Left ventricle myocardium inferior (tissue), 1 donor: ENCODE data around the gene ZFYVE27. TPM values are rescaled to one million over a fixed set of nuclear protein-coding genes. Genes with fewer than 3 reads are reported as not detected.

Source experiments
- DNase-seq: peaks from one replicate; pipeline ENCODE4 v3.0.0-alpha.2; 2020
- H3K27ac ChIP-seq: fragments of 200-600 bp; replicated peaks from 2 replicates; pipeline ENCODE4 v1.8.0; 2021
- H3K27me3 ChIP-seq: fragments of 200-600 bp; 2 replicates; pipeline ENCODE4 v1.8.0; 2021; ENCODE audit warnings: low read depth
- H3K36me3 ChIP-seq: fragments of 200-600 bp; 2 replicates; pipeline ENCODE4 v1.8.0; 2021
- H3K4me1 ChIP-seq: fragments of 200-600 bp; 2 replicates; pipeline ENCODE4 v1.8.0; 2021
- H3K4me3 ChIP-seq: fragments of 200-600 bp; 2 replicates; pipeline ENCODE4 v1.8.0; 2021; ENCODE audit warnings: mild to moderate bottlenecking, moderate library complexity
- H3K9me3 ChIP-seq: fragments of 200-600 bp; replicated peaks from 2 replicates; pipeline ENCODE4 v1.8.0; 2021
- intact Hi-C: fragments of 100-400 bp; cut with micrococcal nuclease; formaldehyde crosslinking; loops from one replicate; pipeline ENCODE4 v1.11.0; 2022
- total RNA-seq: library from RNA; stranded (reverse); fragmentation: NEBNext Ultra II Directional; extraction: Animal tissue kit (Norgen Biotek cat#: 25700); gene quantifications from one replicate; pipeline ENCODE4 v1.2.1, GENCODE V29; 2021
- TF ChIP-seq, protein P1 (sequence below): fragments of 200-600 bp; IDR thresholded peaks from 2 replicates; pipeline ENCODE4 v1.8.0; 2021; ENCODE audit warnings: antibody characterized with exemption, mild to moderate bottlenecking, borderline replicate concordance
- donor health status: DM: no; HTN: yes; CAD: no; lungs with severe emphysema.

ZFYVE27 gene
- total RNA-seq, 1 donor from 2014 or later: 13.2 TPM

DNA sequence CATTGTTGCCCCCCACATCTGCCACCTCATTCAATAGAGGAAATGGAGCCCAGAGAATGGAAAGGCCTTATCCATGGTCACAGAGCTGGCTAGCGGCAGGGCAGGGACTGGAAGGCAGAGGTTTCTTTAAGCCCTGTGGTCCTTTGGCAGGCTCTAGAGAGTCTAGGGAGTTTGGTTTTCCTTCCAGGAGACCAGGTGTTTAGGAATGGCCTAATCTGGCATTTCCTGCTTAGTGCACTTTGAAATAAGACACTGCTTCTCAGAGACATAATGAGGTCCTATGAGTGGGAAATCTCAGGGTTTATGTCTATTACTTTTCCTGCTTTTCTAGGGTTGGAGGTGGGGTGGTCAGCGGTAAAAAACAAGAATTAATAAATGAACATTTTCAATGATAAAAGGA lies 17.3 kb upstream of the ZFYVE27 start:
- no peak overlapping the region for H3K4me3 ChIP-seq
- TF ChIP-seq, protein P1, sequence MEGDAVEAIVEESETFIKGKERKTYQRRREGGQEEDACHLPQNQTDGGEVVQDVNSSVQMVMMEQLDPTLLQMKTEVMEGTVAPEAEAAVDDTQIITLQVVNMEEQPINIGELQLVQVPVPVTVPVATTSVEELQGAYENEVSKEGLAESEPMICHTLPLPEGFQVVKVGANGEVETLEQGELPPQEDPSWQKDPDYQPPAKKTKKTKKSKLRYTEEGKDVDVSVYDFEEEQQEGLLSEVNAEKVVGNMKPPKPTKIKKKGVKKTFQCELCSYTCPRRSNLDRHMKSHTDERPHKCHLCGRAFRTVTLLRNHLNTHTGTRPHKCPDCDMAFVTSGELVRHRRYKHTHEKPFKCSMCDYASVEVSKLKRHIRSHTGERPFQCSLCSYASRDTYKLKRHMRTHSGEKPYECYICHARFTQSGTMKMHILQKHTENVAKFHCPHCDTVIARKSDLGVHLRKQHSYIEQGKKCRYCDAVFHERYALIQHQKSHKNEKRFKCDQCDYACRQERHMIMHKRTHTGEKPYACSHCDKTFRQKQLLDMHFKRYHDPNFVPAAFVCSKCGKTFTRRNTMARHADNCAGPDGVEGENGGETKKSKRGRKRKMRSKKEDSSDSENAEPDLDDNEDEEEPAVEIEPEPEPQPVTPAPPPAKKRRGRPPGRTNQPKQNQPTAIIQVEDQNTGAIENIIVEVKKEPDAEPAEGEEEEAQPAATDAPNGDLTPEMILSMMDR: no peak
- H3K27ac ChIP-seq: peak overlapping the region; percentile 55
- no peak for DNase-seq
- no peaks in the 10 kb centered on the region for H3K36me3 ChIP-seq
- H3K9me3 ChIP-seq: no peaks in the 10 kb centered on the region
- intact Hi-C loops: no loop called here
- peaks cover 54% of the 10 kb centered on the region for H3K4me1 ChIP-seq
- no peaks in the 10 kb centered on the region for H3K27me3 ChIP-seq

DNA sequence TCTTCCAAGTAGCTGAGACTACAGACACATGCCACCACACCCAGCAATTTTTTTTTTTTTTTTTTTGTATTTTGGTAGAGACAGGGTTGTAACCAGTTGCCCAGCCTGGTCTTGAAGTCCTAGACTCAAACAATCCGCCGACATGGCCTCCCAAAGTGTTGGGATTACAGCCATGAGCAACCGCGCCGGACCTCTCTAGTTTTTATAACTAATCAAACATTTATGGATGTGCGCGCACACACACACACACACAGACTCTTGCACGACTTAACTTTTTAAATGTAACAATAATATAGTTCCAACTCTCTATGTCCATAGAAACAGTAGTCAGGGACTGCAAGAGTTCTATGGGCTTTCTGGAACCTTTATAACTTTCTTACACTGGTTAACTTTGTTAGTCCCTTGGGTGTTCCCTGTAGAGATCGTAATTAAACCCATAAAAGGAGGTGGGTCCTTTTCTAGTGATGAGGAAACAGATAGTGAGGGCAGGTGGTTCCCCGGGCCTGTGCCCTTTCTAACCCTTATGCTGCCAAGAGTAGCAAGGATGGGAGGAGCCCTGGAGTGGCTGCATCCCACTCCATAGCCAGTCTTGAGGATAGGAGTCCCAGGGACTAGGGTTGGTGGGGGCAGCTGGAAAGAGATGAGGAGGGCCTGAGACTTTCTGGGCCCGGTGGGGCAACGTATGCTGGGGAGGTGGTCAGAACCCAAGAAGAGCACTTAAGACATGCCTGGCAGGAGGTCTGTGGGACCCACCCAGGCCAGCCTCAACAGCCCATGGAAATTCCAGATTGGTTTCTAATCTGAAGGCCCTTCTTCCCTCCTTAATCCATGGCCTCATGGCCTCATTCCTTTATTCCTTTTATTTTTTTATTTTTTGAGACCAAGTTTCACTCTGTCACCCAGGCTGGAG lies 14.8 kb upstream of the ZFYVE27 start:
- TF ChIP-seq, protein P1: no peak
- DNase-seq: no peak
- no peaks in the 10 kb centered on the region for H3K27me3 ChIP-seq
- H3K4me3 ChIP-seq: no peak overlapping the region
- peaks cover 36% of the 10 kb centered on the region for H3K4me1 ChIP-seq
- H3K36me3 ChIP-seq: no peaks in the 10 kb centered on the region
- intact Hi-C loops: no loop called here
- no peaks in the 10 kb centered on the region for H3K9me3 ChIP-seq
- no peak overlapping the region for H3K27ac ChIP-seq

DNA sequence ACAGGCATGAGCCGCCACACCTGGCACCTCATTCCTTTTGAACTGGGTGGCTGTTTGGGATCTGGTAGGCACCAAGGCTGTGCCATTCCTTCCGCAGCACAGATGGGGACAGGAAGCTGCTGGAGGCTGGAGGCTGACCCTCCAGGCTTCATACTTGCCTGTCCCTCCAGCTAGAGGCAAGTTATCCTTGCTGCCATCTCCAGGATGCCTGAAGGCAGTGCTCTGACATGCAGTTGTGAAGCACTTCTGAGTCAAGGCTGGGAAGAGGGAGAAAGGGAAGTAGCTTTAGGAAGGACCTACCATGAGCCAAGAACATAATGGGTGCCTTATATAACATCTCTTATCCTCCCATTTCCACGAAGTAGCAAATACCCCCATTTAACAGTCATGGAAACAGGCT lies 13.9 kb upstream of the ZFYVE27 start:
- no peaks in the 10 kb centered on the region for H3K27me3 ChIP-seq
- intact Hi-C loops: no loop called here
- no peak overlapping the region for H3K4me3 ChIP-seq
- DNase-seq: no peak
- no peaks in the 10 kb centered on the region for H3K9me3 ChIP-seq
- TF ChIP-seq, protein P1: no peak
- no peaks in the 10 kb centered on the region for H3K36me3 ChIP-seq
- H3K27ac ChIP-seq: no peak overlapping the region
- H3K4me1 ChIP-seq: peaks cover 32% of the 10 kb centered on the region

DNA sequence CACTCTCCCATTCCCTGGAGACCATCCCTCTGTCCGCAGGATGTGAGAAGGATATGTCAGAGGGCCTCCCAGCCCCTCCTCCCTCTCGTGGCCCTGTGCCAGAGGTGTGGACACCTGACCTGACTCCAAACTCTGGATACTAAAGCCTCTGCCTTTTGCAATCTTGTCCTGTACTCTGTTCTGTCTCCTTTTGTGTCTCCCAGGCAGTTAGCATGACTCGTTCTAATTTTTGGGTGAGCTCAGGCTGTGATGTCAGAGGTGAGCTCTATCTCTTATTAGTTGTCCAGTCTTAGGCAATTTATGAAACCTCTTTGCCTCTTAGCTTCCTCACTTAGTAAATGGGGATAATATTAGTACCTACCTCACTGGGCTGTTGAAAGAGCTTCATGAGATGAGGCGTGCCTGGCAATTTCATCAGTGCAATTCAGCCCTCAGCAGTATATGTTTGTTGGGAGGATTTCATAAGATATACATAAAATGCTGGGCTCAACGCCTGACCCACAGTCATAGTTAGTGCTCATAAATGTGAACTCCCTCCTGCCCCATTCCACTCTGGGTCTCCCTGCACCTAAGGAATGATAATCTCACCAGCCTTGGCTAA lies 12.5 kb upstream of the ZFYVE27 start:
- H3K36me3 ChIP-seq: no peaks in the 10 kb centered on the region
- no peak overlapping the region for H3K4me3 ChIP-seq
- peaks cover 17% of the 10 kb centered on the region for H3K4me1 ChIP-seq
- H3K9me3 ChIP-seq: no peaks in the 10 kb centered on the region
- no peak overlapping the region for H3K27ac ChIP-seq
- H3K27me3 ChIP-seq: no peaks in the 10 kb centered on the region
- intact Hi-C loops: no loop called here
- TF ChIP-seq, protein P1: no peak
- DNase-seq: no peak

DNA sequence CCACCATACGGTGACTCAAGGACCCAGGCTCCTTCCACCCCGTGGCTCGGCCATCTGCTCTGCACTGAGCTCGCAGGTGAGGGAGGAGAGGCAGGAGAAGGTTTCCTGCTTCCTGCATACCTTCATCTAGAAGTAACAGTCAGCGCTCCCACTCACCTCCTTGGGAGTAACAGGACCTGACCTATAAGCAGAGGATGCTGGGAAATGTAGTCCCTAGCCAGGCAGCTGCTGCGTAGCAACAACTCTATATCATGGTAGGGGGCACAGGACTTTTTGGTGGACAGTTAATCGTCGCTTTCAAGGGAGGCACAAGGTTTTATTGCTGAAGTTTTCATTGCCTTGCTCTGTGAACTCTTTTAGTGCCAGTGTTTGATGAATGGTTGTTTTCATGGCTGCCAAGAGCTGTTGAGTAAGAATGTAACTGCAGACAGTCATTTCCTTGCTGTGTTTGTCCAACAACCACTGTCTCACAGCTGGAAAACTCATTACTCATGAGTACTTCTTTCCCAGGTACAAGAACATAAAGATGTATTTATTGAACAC lies 10.2 kb upstream of the ZFYVE27 start:
- Histone ChIP-seq H3K36me3 (no peaks in the 10 kb centered on the region), H3K4me1 (peaks cover 13% of the 10 kb centered on the region), H3K27ac (peak overlapping the region; percentile 37), H3K9me3 (no peaks in the 10 kb centered on the region), H3K27me3 (no peaks in the 10 kb centered on the region), H3K4me3 (no peak overlapping the region)
- intact Hi-C loops: no loop called here
- no peak for DNase-seq
- TF ChIP-seq, protein P1: no peak
